ENCODE data around the gene TBC1D9.
A peak's percentile ranks its signal among the peaks of the same experiment; 100 is the strongest.

TBC1D9 gene

DNA sequence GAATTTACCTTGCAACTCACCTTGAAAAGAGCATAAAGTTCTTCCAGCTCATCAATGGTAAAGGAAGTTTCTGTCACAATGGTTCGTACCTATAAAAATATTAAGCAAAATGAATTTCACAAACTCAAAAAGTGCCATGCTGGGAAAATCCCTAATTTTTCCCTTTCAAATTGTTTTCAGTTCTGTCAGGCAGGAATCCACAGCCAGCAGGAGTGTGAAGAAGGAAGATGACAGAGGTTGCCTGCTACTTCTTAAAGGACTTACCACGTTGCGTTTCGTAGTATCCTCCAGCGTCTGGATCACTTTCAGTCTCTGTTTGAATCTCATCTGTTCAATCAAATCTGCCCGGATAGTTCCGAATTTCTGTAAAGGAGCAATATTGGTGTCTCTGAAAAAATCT is 117.1 kb downstream of the TBC1D9 start:
- Histone ChIP-seq H3K27me3 (ENCODE audit: insufficient read depth, poor library complexity, severe bottlenecking) (no peaks in the 10 kb centered on the region), H3K4me1 (ENCODE audit: insufficient read depth, poor library complexity, severe bottlenecking) (no peaks in the 10 kb centered on the region)
- no peak for ATAC-seq (ENCODE audit: low read depth)

DNA sequence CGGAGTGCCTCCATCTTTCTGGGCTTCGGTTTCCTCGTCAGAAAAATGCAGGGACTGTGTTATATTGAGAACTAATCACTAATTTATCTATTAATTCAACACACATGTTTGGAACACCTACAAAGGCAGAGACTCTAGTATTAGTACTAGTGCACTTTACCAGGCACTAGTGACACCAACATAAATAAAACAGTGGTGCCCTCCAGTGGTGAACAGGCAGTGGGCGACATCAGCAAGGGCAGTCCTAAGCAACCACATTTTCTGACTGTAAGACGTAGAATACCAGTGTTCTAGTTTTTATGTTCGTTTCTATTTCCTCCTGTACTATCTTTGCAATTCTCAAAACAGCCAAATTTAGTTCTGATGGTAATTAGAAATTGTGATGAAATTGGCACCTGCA is 118.3 kb downstream of the TBC1D9 start:
- ATAC-seq (ENCODE audit: low read depth) (peak; percentile 54; the same call in 1 of the 3 replicates), DNase-seq (ENCODE audit: low spot score) (no peak)
- Histone ChIP-seq H3K27me3 (ENCODE audit: insufficient read depth, poor library complexity, severe bottlenecking) (no peaks in the 10 kb centered on the region), H3K4me3 (ENCODE audit: severe bottlenecking) (no peak overlapping the region), H3K36me3 (ENCODE audit: low read depth) (no peaks in the 10 kb centered on the region; the same call in 1 of the 2 replicates), H3K9me3 (ENCODE audit: severe bottlenecking) (no peaks in the 10 kb centered on the region), H3K4me1 (ENCODE audit: insufficient read depth, poor library complexity, severe bottlenecking) (no peaks in the 10 kb centered on the region), H3K27ac (ENCODE audit: poor library complexity, severe bottlenecking) (no peak overlapping the region)
- TF ChIP-seq, protein P1, sequence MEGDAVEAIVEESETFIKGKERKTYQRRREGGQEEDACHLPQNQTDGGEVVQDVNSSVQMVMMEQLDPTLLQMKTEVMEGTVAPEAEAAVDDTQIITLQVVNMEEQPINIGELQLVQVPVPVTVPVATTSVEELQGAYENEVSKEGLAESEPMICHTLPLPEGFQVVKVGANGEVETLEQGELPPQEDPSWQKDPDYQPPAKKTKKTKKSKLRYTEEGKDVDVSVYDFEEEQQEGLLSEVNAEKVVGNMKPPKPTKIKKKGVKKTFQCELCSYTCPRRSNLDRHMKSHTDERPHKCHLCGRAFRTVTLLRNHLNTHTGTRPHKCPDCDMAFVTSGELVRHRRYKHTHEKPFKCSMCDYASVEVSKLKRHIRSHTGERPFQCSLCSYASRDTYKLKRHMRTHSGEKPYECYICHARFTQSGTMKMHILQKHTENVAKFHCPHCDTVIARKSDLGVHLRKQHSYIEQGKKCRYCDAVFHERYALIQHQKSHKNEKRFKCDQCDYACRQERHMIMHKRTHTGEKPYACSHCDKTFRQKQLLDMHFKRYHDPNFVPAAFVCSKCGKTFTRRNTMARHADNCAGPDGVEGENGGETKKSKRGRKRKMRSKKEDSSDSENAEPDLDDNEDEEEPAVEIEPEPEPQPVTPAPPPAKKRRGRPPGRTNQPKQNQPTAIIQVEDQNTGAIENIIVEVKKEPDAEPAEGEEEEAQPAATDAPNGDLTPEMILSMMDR (IDR thresholded peaks at IDR 0.05; ENCODE audit: poor library complexity, severe bottlenecking), result peak; percentile 33

More for the DNA sequence above, 117.1 kb downstream of the TBC1D9 start:
- H3K4me3 ChIP-seq (ENCODE audit: severe bottlenecking), result no peak overlapping the region
- DNase-seq (ENCODE audit: low spot score), result no peak
- H3K9me3 ChIP-seq (ENCODE audit: severe bottlenecking), result no peaks in the 10 kb centered on the region
- TF ChIP-seq, protein P1 (IDR thresholded peaks at IDR 0.05; ENCODE audit: poor library complexity, severe bottlenecking), result no peak
- H3K27ac ChIP-seq (ENCODE audit: poor library complexity, severe bottlenecking), result no peak overlapping the region
- H3K36me3 ChIP-seq (ENCODE audit: low read depth), result no peaks in the 10 kb centered on the region; the same call in 1 of the 2 replicates

DNA sequence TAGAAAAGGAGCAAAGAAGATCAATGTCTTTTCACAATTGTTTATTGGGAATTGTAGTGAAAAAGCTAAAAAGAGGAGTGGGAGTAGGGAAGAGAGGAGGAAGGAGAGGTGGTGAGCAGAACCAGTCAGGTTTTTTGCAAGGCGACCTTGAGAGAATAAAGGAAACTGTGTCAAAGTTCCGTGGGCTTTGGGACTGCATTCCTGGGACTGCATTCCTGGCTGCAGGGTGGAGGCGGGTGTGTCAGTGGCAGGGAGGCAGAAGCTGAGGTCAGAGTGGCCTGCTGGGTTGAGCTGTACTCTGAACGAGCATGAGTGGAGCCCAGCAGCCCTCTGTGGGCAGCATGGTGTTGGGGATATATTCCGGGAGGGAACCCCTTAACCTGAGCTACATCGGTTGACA is 120.6 kb downstream of the TBC1D9 start:
- ATAC-seq (ENCODE audit: low read depth), result peak; percentile 94
- Histone ChIP-seq H3K9me3 (ENCODE audit: severe bottlenecking) (no peaks in the 10 kb centered on the region), H3K4me1 (ENCODE audit: insufficient read depth, poor library complexity, severe bottlenecking) (no peaks in the 10 kb centered on the region), H3K4me3 (ENCODE audit: severe bottlenecking) (no peak overlapping the region), H3K27me3 (ENCODE audit: insufficient read depth, poor library complexity, severe bottlenecking) (no peaks in the 10 kb centered on the region), H3K27ac (ENCODE audit: poor library complexity, severe bottlenecking) (no peak overlapping the region), H3K36me3 (ENCODE audit: low read depth) (no peaks in the 10 kb centered on the region; the same call in 1 of the 2 replicates)
- TF ChIP-seq, protein P1 (IDR thresholded peaks at IDR 0.05; ENCODE audit: poor library complexity, severe bottlenecking), result no peak
- DNase-seq (ENCODE audit: low spot score), result no peak

DNA sequence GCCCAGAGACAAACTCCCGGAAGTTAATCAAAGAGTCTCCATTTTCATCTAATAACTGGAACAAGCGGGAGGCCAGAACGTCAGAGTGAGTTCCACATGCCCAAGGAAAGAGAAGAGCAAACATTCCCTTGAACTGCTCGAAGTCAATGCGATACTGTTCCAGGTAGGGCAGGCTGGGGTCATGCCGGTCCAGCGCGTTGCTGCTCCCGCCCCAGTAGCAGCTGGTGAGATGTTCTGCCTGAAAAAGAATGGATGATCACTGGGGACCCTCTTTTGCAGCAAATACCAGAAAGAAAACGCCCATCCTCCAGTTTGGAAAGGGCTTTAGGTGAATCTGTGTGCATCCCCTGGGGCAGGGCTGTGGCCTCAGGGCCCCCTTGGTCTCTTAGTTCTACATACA is 122.2 kb downstream of the TBC1D9 start:
- Histone ChIP-seq H3K4me3 (ENCODE audit: severe bottlenecking) (no peak overlapping the region), H3K36me3 (ENCODE audit: low read depth) (no peaks in the 10 kb centered on the region; the same call in 1 of the 2 replicates), H3K27me3 (ENCODE audit: insufficient read depth, poor library complexity, severe bottlenecking) (no peaks in the 10 kb centered on the region), H3K9me3 (ENCODE audit: severe bottlenecking) (no peaks in the 10 kb centered on the region), H3K27ac (ENCODE audit: poor library complexity, severe bottlenecking) (no peak overlapping the region), H3K4me1 (ENCODE audit: insufficient read depth, poor library complexity, severe bottlenecking) (no peaks in the 10 kb centered on the region)
- TF ChIP-seq, protein P1 (IDR thresholded peaks at IDR 0.05; ENCODE audit: poor library complexity, severe bottlenecking), result no peak
- DNase-seq (ENCODE audit: low spot score) (no peak), ATAC-seq (ENCODE audit: low read depth) (no peak)

DNA sequence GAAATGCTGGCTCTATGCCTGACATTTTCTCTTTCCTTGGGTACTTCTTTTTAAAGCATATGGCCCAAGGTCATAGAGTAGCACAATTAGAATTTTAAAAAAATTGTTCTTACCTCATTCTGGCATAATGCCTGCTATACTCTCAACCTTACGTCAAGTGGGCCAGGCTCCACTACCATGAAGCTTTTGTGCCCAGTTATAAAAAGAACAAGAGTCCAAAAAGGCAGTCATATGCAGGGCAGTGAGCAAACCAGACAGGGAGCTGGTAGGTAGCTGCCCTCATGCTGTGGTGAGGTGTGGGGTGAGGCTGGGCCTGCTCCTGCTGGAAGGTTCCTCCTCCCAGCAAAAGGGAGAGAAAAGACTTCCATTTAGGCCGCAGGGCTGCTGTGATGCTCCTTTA is 123.1 kb downstream of the TBC1D9 start:
- H3K27me3 ChIP-seq (ENCODE audit: insufficient read depth, poor library complexity, severe bottlenecking), result no peaks in the 10 kb centered on the region
- H3K27ac ChIP-seq (ENCODE audit: poor library complexity, severe bottlenecking), result no peak overlapping the region
- H3K9me3 ChIP-seq (ENCODE audit: severe bottlenecking), result no peaks in the 10 kb centered on the region
- no peaks in the 10 kb centered on the region for H3K36me3 ChIP-seq (ENCODE audit: low read depth)
- ATAC-seq (ENCODE audit: low read depth) (no peak), DNase-seq (ENCODE audit: low spot score) (no peak)
- TF ChIP-seq, protein P1 (IDR thresholded peaks at IDR 0.05; ENCODE audit: poor library complexity, severe bottlenecking), result no peak
- H3K4me3 ChIP-seq (ENCODE audit: severe bottlenecking), result no peak overlapping the region
- no peaks in the 10 kb centered on the region for H3K4me1 ChIP-seq (ENCODE audit: insufficient read depth, poor library complexity, severe bottlenecking)

Data from RWPE2 (cell line).